Measurements from ENCODE around the gene UFSP2. TPM values are rescaled to one million over a fixed set of nuclear protein-coding genes. Genes with fewer than 3 reads are reported as not detected.

Gene UFSP2
- total RNA-seq, 2 experiments from 2014 or later = 14.5 to 16.6 TPM

DNA sequence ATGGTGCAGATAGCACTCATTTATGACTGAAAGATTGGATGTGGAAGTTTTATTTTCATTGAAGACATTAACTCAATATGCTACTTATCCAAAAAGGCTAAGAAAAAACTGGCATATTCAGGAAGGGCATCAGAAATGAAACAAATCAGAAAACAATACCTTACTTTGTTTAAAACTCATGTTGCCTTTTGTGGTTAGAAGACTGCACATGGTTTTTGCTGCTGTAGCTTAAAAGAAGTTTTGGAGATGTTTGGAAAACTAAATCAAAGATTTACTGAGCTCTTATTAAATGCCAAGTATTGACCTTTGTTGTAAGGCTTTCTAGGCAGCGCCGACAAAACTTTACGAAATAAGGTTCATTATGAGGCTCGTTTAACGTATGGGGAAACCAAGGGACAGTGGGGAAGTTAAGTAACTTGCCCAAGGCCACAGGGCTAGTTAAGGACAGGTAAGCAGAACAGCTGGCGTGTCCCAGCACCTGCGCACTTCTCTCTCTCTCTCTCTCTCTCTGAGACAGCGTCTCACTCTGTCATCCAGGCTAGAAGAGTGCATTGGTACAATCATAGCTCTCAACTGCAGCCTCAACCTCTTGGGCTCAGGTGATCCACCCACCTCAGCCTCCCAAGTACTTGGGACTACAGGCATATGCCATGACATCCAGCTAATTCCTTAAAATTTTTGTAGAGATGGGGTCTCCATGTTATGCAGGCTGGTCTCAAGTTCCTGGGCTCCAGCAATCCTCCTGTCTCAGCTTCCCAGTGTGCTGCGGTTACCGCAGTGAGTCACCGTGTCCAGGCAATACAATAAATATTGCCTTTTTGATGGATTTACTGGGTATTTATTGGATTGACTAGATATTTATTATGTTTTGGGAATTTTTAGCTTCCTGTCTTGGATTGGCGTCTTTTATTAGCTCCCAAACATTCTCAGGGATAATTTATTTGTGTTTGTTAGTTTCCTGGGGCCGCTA is 46.2 kb downstream of the UFSP2 start:
- Mint-ChIP-seq H3K27me3 (peaks cover 10% of the 10 kb centered on the region), H3K4me1 (ENCODE audit: low read depth) (peaks cover 5% of the 10 kb centered on the region), H3K27ac (no peak overlapping the region), H3K36me3 (ENCODE audit: low read depth) (no peaks in the 10 kb centered on the region), H3K4me3 (no peak overlapping the region), H3K9me3 (peaks cover 5% of the 10 kb centered on the region)
- TF ChIP-seq CTCF (IDR thresholded peaks at IDR 0.05) = no peak
- H3K4me1 ChIP-seq (ENCODE audit: insufficient read depth, low read length) = no peaks in the 10 kb centered on the region
- intact Hi-C loops (cut with DNase I, micrococcal nuclease) = no loop called here
- H3K4me3 ChIP-seq (ENCODE audit: low read length) = no peak overlapping the region
- H3K27me3 ChIP-seq (ENCODE audit: control insufficient read depth in 1 of 2, insufficient read depth in 2 of 2, low read length in 2 of 2) = no peaks in the 10 kb centered on the region
- H3K36me3 ChIP-seq (ENCODE audit: insufficient read depth, low read length) = no peaks in the 10 kb centered on the region
- ChIA-PET CTCF (interaction anchor here (0.6 kb wide), 1 partner anchor 106 kb away, joined by 3 read pairs; no protein-coding TSS in a partner anchor), POLR2A (no interaction called here)
- no peaks in the 10 kb centered on the region for H3K9me3 ChIP-seq (ENCODE audit: control insufficient read depth in 1 of 2, insufficient read depth in 1 of 2, low read length in 2 of 2)
- DNase-seq (no peak), ATAC-seq (ENCODE audit: poor library complexity) (no peak)
- no peak overlapping the region for H3K27ac ChIP-seq (ENCODE audit: low read depth in 1 of 2, low read length in 2 of 2)

GRCh38 chr4:185378264-185378663 is 47.5 kb downstream of the UFSP2 start:
- ATAC-seq (ENCODE audit: poor library complexity) (no peak), DNase-seq (no peak)
- Mint-ChIP-seq H3K9me3 (peaks cover 5% of the 10 kb centered on the region), H3K4me3 (no peak overlapping the region), H3K36me3 (ENCODE audit: low read depth) (no peaks in the 10 kb centered on the region), H3K4me1 (ENCODE audit: low read depth) (no peaks in the 10 kb centered on the region), H3K27me3 (no peaks in the 10 kb centered on the region), H3K27ac (no peak overlapping the region)
- H3K36me3 ChIP-seq (ENCODE audit: insufficient read depth, low read length) = no peaks in the 10 kb centered on the region
- intact Hi-C loops (cut with DNase I, micrococcal nuclease) = no loop called here
- no peak overlapping the region for H3K27ac ChIP-seq (ENCODE audit: low read depth in 1 of 2, low read length in 2 of 2)
- CTCF ChIA-PET = no interaction called here
- H3K27me3 ChIP-seq (ENCODE audit: control insufficient read depth in 1 of 2, insufficient read depth in 2 of 2, low read length in 2 of 2) = no peaks in the 10 kb centered on the region
- H3K4me3 ChIP-seq (ENCODE audit: low read length) = no peak overlapping the region
- TF ChIP-seq CTCF (IDR thresholded peaks at IDR 0.05) = no peak
- no peaks in the 10 kb centered on the region for H3K9me3 ChIP-seq (ENCODE audit: control insufficient read depth in 1 of 2, insufficient read depth in 1 of 2, low read length in 2 of 2)
- no peaks in the 10 kb centered on the region for H3K4me1 ChIP-seq (ENCODE audit: insufficient read depth, low read length)
- POLR2A ChIA-PET = no interaction called here

DNA sequence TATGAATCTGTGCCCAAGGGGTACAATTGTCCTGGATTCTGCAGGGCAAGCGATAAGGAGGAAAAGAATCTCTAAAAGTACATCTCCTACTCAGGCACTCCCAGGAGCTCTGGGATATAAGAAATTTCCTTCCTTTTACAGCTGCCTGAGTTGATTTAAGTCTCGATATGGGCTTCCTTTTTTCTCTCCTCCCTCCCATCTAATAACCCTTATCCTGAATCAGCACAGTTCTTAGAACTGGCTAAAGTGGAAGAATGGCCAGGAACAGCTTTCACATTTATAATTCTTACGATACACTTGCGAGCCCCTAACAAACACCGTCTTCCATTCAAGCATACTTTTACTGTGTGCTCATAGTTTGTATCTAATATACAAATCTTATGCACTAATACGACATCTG is 51.2 kb downstream of the UFSP2 start:
- Mint-ChIP-seq H3K9me3 (no peaks in the 10 kb centered on the region), H3K36me3 (ENCODE audit: low read depth) (no peaks in the 10 kb centered on the region), H3K4me3 (no peak overlapping the region), H3K27me3 (no peaks in the 10 kb centered on the region), H3K4me1 (ENCODE audit: low read depth) (no peaks in the 10 kb centered on the region), H3K27ac (no peak overlapping the region)
- ChIA-PET CTCF (no interaction called here), POLR2A (no interaction called here)
- Histone ChIP-seq H3K27me3 (ENCODE audit: control insufficient read depth in 1 of 2, insufficient read depth in 2 of 2, low read length in 2 of 2) (no peaks in the 10 kb centered on the region), H3K36me3 (ENCODE audit: insufficient read depth, low read length) (no peaks in the 10 kb centered on the region), H3K9me3 (ENCODE audit: control insufficient read depth in 1 of 2, insufficient read depth in 1 of 2, low read length in 2 of 2) (no peaks in the 10 kb centered on the region), H3K27ac (ENCODE audit: low read depth in 1 of 2, low read length in 2 of 2) (no peak overlapping the region), H3K4me1 (ENCODE audit: insufficient read depth, low read length) (no peaks in the 10 kb centered on the region), H3K4me3 (ENCODE audit: low read length) (no peak overlapping the region)
- ATAC-seq (ENCODE audit: poor library complexity) (no peak), DNase-seq (no peak)
- intact Hi-C loops (cut with DNase I, micrococcal nuclease) = no loop called here
- TF ChIP-seq CTCF (IDR thresholded peaks at IDR 0.05) = no peak
